Astrocyte (in vitro differentiated cells and primary cell): ENCODE measurements around the gene TNNI3. TPM values are rescaled to one million over a fixed set of nuclear protein-coding genes. Genes with fewer than 3 reads are reported as not detected.

Experiments used
- DNase-seq: peaks from one replicate; pipeline ENCODE4 v3.0.0-alpha.2; 2010; ENCODE audit warnings: low read depth
- FAIRE-seq: peaks from 2 replicates; lab custom pipeline; 2011; peaks lifted over from hg19 to GRCh38; lab: Jason Lieb, UNC
- H2AFZ ChIP-seq: 2 replicates; pipeline ENCODE4 v1.6.0; 2012; ENCODE audit warnings: low read depth, low read length, inconsistent platforms
- H3K27ac ChIP-seq: 2 replicates; pipeline ENCODE4 v1.5.1; 2011; ENCODE audit warnings: low read depth, low read length, inconsistent platforms
- H3K27me3 ChIP-seq: 2 replicates; pipeline ENCODE4 v1.6.0; 2011; ENCODE audit warnings: low read length, inconsistent platforms; ENCODE audit not compliant: insufficient read depth
- H3K36me3 ChIP-seq: 2 replicates; pipeline ENCODE4 v1.5.1; 2011; ENCODE audit warnings: low read length, inconsistent platforms; ENCODE audit not compliant: insufficient read depth
- H3K4me1 ChIP-seq: 2 replicates; pipeline ENCODE4 v1.5.1; 2011; ENCODE audit warnings: low read length, inconsistent platforms; ENCODE audit not compliant: insufficient read depth
- H3K4me2 ChIP-seq: 2 replicates; pipeline ENCODE4 v1.6.0; 2012; ENCODE audit warnings: low read length, inconsistent platforms
- H3K4me3 ChIP-seq: 2 replicates; pipeline ENCODE4 v1.5.1; 2011; ENCODE audit warnings: low read depth, mild to moderate bottlenecking, low read length, inconsistent platforms; ENCODE audit not compliant: insufficient read depth
- H3K79me2 ChIP-seq: 2 replicates; pipeline ENCODE4 v1.6.0; 2012; ENCODE audit warnings: mild to moderate bottlenecking, low read length, inconsistent platforms; ENCODE audit not compliant: insufficient read depth
- H3K9ac ChIP-seq: 2 replicates; pipeline ENCODE4 v1.6.0; 2012; ENCODE audit warnings: mild to moderate bottlenecking, low read length, inconsistent platforms
- H3K9me3 ChIP-seq: 2 replicates; pipeline ENCODE4 v1.5.1; 2012; ENCODE audit warnings: low read depth, mild to moderate bottlenecking, low read length, inconsistent platforms; ENCODE audit not compliant: insufficient read depth
- H4K20me1 ChIP-seq: 2 replicates; pipeline ENCODE4 v1.6.0; 2012; ENCODE audit warnings: low read length, inconsistent platforms; ENCODE audit not compliant: insufficient read depth
- H3K27ac Mint-ChIP-seq: one replicate; pipeline ENCODE4 v1.8.0; 2021; ENCODE audit warnings: mild to moderate bottlenecking, mixed read lengths; ENCODE audit not compliant: unreplicated experiment
- H3K27me3 Mint-ChIP-seq: one replicate; pipeline ENCODE4 v1.8.0; 2021; ENCODE audit warnings: low read depth, mixed read lengths; ENCODE audit not compliant: unreplicated experiment
- H3K36me3 Mint-ChIP-seq: one replicate; pipeline ENCODE4 v1.8.0; 2021; ENCODE audit warnings: low read depth, mixed read lengths; ENCODE audit not compliant: unreplicated experiment
- H3K4me1 Mint-ChIP-seq: one replicate; pipeline ENCODE4 v1.8.0; 2021; ENCODE audit warnings: low read depth, mixed read lengths; ENCODE audit not compliant: unreplicated experiment
- H3K4me3 Mint-ChIP-seq: one replicate; pipeline ENCODE4 v1.8.0; 2021; ENCODE audit warnings: mild to moderate bottlenecking, moderate library complexity, mixed read lengths; ENCODE audit not compliant: unreplicated experiment
- H3K9me3 Mint-ChIP-seq: one replicate; pipeline ENCODE4 v1.8.0; 2021; ENCODE audit warnings: mild to moderate bottlenecking, mixed read lengths; ENCODE audit not compliant: unreplicated experiment
- CTCF ChIP-seq: IDR thresholded peaks from 2 replicates; pipeline ENCODE4 v1.5.1; 2011; ENCODE audit warnings: low read depth, mild to moderate bottlenecking, inconsistent platforms, low read length, moderate library complexity; ENCODE audit not compliant: insufficient read depth
- EZH2 ChIP-seq: IDR thresholded peaks from 2 replicates; pipeline ENCODE4 v1.6.1; 2012; ENCODE audit warnings: mild to moderate bottlenecking, low read length, inconsistent platforms; ENCODE audit not compliant: insufficient read depth
- total RNA-seq: library from RNA; stranded (reverse); gene quantifications from 2 replicates; pipeline ENCODE4 v1.2.1, GENCODE V29; 2021

The TNNI3 gene
- total RNA-seq, 1 donor from 2014 or later = not detected

- H4K20me1 ChIP-seq = no peaks in the 10 kb centered on the region
- Mint-ChIP-seq H3K27me3 (peaks cover 29% of the 10 kb centered on the region), H3K4me1 (no peaks in the 10 kb centered on the region), H3K36me3 (no peaks in the 10 kb centered on the region), H3K27ac (no peak overlapping the region), H3K9me3 (no peaks in the 10 kb centered on the region), H3K4me3 (no peak overlapping the region)
- no peak for FAIRE-seq
- H3K36me3 ChIP-seq = no peaks in the 10 kb centered on the region
- H3K9me3 ChIP-seq = no peaks in the 10 kb centered on the region
- peaks cover 14% of the 10 kb centered on the region for H3K27me3 ChIP-seq
- no peak overlapping the region for H3K4me3 ChIP-seq
- peak overlapping the region; percentile 69 for H3K4me2 ChIP-seq
- peak overlapping the region; percentile 56 for H2AFZ ChIP-seq
- no peak overlapping the region for H3K9ac ChIP-seq
- no peak overlapping the region for H3K27ac ChIP-seq
- no peak for DNase-seq
- H3K79me2 ChIP-seq = no peaks in the 10 kb centered on the region
- TF ChIP-seq CTCF (no peak), EZH2 (no peak)
- peaks cover under 1% of the 10 kb centered on the region for H3K4me1 ChIP-seq
Measured at GRCh38 chr19:55141696-55142095, 15.8 kb downstream of the TNNI3 start.

- no peaks in the 10 kb centered on the region for H3K9me3 Mint-ChIP-seq
- Histone ChIP-seq H3K4me3 (no peak overlapping the region), H3K9ac (no peak overlapping the region), H3K36me3 (no peaks in the 10 kb centered on the region), H3K27me3 (peaks cover 10% of the 10 kb centered on the region), H3K9me3 (no peaks in the 10 kb centered on the region), H3K4me2 (no peak overlapping the region), H3K27ac (no peak overlapping the region), H2AFZ (no peak overlapping the region), H4K20me1 (no peaks in the 10 kb centered on the region), H3K79me2 (no peaks in the 10 kb centered on the region), H3K4me1 (no peaks in the 10 kb centered on the region)
- no peak for DNase-seq
- FAIRE-seq = no peak
- H3K27ac Mint-ChIP-seq = no peak overlapping the region
- H3K4me1 Mint-ChIP-seq = no peaks in the 10 kb centered on the region
- no peaks in the 10 kb centered on the region for H3K36me3 Mint-ChIP-seq
- TF ChIP-seq EZH2 = no peak
- no peak for TF ChIP-seq CTCF
- H3K27me3 Mint-ChIP-seq = peaks cover 12% of the 10 kb centered on the region
- no peak overlapping the region for H3K4me3 Mint-ChIP-seq
Measured at GRCh38 chr19:55137915-55138314, 19.6 kb downstream of the TNNI3 start.

DNA sequence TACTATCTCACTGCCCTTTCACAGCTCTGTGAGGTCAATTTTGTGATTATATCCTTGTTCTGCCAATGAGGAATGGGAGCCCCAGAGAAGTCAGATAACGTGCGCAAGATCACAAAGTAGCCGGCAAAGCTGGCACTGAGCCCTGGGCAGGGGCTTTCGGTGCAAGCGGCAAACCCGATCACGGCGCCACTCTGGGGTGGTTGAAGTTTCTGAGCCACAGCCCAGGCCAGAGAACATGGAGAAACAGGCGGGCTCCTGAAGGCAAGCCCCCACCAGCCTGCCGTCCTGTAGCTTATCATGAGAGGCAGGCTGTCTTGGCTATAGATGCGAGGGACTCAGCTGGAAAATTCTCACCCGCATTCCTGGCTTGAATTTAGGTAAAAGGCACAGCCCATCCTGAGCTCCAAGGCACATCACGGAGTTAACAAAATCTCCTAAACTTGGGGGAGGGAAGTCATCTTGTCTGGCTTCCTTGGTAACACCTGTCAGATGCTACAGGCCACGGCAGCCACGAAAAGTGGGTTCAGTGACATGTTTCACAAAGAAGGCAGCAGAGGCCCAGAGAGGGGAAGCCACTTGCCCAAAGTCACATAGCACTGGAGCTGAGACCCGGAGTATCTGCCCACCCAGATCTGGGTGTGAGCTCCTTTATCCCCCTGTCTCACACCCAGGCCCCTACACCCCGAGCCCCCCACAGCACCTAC, 21.0 kb downstream of the TNNI3 start:
- FAIRE-seq (no peak), DNase-seq (no peak)
- Mint-ChIP-seq H3K27me3 (peaks cover 16% of the 10 kb centered on the region), H3K27ac (no peak overlapping the region), H3K9me3 (no peaks in the 10 kb centered on the region), H3K4me3 (no peak overlapping the region), H3K4me1 (no peaks in the 10 kb centered on the region), H3K36me3 (no peaks in the 10 kb centered on the region)
- Histone ChIP-seq H4K20me1 (no peaks in the 10 kb centered on the region), H3K9me3 (no peaks in the 10 kb centered on the region), H3K4me1 (no peaks in the 10 kb centered on the region), H3K79me2 (no peaks in the 10 kb centered on the region), H3K36me3 (no peaks in the 10 kb centered on the region), H3K4me3 (no peak overlapping the region), H3K9ac (no peak overlapping the region), H3K4me2 (no peak overlapping the region), H2AFZ (no peak overlapping the region), H3K27ac (no peak overlapping the region), H3K27me3 (peaks cover 7% of the 10 kb centered on the region)
- TF ChIP-seq EZH2 = no peak
- no peak for TF ChIP-seq CTCF
